Transverse colon (tissue), 4 donors: ENCODE measurements around the gene TNFAIP8L3.

Experiments used
- EP300 ChIP-seq: sonication (generic); formaldehyde crosslinking; IDR thresholded peaks from one replicate; pipeline ENCODE4 v1.6.1; 2017; ENCODE audit warnings: antibody characterized with exemption, low read depth
- POLR2A ChIP-seq: fragments of 450-650 bp; IDR thresholded peaks from one replicate; pipeline ENCODE4 v1.6.1; 2016; ENCODE audit warnings: antibody characterized with exemption, mild to moderate bottlenecking, moderate library complexity
- POLR2AphosphoS5 ChIP-seq, 3 donors: sonication (generic); formaldehyde crosslinking; IDR thresholded peaks; one replicate each; pipeline ENCODE4 v1.6.1; 2016; ENCODE audit warnings: antibody characterized with exemption in 3 of 3
- TF ChIP-seq, protein P1 (sequence below), 5 experiments: fragments of 200-600 bp in 3 of 5; fragments of 450-650 bp in 2 of 5; sonication (generic) in 3 of 5; IDR thresholded peaks; 1 replicate in 2 of 5; 2 replicates in 3 of 5; pipeline ENCODE4 v1.5.1; 2016 to 2017; ENCODE audit warnings: antibody characterized with exemption in 5 of 5, inconsistent platforms in 3 of 5, mild to moderate bottlenecking in 2 of 5, moderate library complexity in 1 of 5

DNA sequence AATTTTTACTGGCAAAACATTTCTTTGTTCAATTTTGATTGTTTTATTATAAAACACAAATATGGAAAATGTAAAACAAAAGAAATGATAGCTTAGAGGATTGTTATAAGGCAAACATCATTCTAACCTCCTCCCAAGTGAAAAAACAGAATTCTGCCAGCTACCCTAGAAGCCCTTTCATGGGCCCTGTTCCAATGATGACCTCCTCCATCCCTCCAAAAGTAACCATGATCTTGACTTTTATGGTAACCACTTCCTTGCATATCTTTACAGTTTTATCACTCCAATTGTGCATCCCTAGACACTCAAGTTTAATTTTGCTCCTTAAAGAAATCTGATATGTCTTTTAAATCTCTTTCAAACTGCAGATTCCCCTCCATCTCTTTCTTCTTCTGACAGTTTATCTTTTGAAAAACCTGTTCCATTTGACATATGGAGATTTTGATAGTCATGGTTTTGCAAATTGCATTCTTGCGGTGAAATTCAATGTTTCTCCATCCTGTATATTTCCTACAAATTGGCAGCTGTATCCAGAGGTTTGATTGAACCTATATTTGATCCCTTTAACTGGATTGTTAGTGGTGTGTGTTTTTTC is 27.0 kb upstream of the TNFAIP8L3 start:
- TF ChIP-seq, protein P1, sequence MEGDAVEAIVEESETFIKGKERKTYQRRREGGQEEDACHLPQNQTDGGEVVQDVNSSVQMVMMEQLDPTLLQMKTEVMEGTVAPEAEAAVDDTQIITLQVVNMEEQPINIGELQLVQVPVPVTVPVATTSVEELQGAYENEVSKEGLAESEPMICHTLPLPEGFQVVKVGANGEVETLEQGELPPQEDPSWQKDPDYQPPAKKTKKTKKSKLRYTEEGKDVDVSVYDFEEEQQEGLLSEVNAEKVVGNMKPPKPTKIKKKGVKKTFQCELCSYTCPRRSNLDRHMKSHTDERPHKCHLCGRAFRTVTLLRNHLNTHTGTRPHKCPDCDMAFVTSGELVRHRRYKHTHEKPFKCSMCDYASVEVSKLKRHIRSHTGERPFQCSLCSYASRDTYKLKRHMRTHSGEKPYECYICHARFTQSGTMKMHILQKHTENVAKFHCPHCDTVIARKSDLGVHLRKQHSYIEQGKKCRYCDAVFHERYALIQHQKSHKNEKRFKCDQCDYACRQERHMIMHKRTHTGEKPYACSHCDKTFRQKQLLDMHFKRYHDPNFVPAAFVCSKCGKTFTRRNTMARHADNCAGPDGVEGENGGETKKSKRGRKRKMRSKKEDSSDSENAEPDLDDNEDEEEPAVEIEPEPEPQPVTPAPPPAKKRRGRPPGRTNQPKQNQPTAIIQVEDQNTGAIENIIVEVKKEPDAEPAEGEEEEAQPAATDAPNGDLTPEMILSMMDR (IDR thresholded peaks at IDR 0.05): no peak
- TF ChIP-seq EP300 (no peak), POLR2A (no peak), POLR2AphosphoS5 (IDR thresholded peaks at IDR 0.05) (no peak)
